LHCN-M2 (cell line): ENCODE results near the gene NSUN3. TPM values are rescaled to one million over a fixed set of nuclear protein-coding genes. Genes with fewer than 3 reads are reported as not detected.
A peak's percentile ranks its signal among the peaks of the same experiment; 100 is the strongest.
"Not testable (repeated sequence)": the region's sequence is repeated elsewhere in the genome, so short reads cannot be mapped to it uniquely, and the experiment has no call there.

Experiments used
- DNase-seq: peaks from one replicate; pipeline ENCODE4 v3.0.0-alpha.2; 2012; ENCODE audit warnings: low read depth
- total RNA-seq: library from RNA; depleted of rRNA; stranded (reverse); fragments of >200 nt; gene quantifications from 2 replicates; pipeline ENCODE4 v1.2.3, GENCODE V29; 2014

NSUN3 gene
- total RNA-seq, 1 experiment from 2014 or later: 9.0 TPM

DNA sequence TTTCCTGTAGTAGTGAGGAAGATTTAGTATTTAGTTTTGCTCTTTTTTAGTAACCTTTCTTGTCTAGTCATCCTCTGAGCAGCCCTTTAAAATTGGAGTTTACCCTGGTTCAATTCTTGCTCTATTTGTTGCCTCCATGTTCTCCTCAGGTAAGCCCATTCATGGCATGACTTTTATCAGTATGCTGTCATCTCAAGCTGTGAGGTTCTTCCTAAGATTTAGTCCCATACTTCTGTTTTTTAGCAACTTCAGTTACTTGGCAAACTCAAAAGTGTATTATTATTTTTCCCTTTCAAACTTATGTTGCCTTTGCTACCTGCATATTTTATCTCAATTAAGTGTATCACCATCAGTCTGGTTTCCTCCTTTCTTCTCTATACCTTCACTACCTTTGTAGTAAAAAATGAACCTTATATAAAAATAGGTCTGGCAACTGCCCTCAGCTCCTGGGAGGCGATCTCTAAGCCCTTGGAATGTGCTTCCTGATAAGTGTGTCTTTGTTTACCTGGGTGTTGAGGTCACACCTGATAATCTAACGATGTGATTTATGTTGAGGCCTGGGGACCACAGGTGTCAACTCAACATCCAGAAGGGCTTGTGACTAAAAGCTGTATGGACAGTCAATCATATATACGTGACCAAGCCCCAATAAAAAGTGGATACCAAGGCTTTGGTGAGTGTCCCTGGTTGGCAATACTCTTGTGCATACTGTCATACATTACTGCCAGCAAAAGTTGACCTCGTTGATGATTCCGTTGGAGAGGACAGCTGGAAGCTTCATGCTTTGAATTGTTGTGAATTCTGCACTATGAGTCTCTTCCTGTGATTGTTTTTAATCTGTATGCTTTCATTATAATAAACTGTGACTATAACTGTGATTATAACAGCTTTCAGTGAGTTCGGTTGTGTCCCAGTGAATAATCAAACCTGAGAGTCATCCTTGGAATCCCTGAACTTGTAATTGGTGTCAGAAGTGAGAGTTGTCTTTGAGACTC, 3.9 kb downstream of the NSUN3 start:
- no peak for DNase-seq

DNA sequence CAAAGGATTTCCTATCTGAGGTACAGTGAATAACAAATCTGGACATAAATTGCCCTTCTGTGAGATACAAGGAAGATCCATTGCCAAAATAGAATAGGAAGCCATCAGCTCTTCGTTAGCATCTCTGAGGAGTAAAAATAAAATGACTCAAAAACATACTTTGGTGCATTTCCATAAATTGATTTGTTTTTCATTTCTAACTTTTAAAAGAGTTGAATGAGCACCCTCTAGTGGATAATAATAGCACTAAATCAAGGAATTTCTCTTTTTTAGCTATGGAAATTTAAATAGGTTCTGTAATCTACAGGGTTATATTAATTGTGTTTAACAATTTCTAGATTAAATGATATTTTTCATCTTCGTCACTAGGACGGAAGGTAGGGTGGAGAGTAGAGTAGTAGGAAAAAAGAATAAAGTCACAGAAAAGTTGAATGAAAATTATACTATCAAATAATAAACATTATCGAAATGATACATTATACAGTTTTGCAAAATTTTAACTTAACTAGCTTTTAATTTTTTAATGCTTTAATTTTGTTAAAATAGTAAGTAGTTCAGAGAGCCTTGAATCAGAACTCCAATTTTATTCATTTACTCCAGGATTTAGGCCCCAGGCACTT, 6.4 kb downstream of the NSUN3 start:
- peak; percentile 20 for DNase-seq

DNA sequence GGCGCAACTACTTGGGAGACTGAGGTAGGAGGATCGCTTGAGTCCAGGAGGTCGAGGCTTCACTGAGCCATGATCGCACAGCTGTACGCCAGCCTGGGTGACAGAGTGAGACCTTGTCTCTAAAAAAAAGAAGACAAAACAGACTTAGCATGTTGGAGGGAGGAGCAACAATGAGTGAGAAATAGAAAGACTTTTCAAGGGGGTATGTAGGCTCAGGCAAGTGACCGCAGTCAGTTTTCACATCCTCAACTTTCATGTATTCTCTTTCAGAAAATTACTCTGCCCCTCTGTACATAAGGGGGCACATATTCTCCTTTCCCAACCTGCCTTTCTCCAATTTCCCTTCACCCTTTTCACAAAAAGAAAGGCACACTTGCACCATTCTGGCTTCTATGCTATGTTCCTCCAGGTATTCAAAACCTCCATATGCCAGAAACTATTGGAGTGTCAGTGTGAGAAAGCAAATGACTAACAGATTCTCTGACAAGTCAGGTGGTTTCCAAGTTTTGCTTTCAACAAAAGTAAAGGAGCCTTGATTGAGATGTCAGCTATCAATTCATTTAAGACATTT, 7.6 kb downstream of the NSUN3 start:
- no peak for DNase-seq

DNA sequence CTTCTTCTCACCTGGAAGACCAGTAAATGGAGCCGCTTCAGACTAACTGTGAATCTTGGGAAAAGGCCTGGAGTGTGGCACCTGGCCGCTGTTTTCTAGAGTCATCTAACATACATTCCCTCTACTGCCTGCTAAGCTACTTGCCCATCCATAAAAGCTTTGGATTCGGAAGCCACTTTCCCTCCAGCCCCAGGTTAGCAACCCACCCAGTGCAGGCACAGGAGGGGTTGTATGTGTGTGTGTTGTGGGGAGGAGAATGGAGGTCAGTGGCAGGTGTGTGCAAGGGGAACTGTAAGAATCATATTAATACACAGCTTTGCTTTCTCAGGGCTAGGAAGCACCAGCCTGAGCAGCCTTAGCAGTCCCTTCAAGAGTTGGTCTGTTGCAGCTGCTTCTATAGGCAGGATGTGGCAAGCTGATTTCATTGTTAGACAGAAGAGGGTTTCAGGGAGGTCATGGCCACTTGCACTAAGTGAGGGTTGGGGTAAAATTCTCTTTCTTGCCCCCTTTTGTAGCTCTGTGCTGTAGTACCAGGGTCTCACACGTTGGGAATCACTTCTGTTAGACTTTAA, 8.9 kb downstream of the NSUN3 start:
- DNase-seq: no peak

DNA sequence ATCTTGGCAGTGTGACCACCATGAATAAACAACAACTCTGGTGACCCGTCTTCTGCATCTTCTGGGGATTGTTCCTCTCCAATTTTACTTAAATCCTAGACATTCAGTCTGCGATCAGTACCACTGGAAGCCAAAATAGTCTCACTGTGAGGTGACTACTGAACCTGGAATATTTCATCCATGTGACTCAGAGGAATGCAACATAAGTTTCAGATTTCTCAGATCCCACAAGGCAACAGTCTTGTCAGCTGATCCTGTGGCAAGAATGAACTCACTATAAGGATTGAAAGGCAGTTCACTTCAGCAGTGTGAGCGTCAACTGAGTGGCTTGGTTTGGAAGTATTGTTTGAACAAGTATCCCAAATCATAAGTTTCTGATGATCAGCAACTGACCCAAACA, 13.2 kb downstream of the NSUN3 start:
- DNase-seq: peak; percentile 67

DNA sequence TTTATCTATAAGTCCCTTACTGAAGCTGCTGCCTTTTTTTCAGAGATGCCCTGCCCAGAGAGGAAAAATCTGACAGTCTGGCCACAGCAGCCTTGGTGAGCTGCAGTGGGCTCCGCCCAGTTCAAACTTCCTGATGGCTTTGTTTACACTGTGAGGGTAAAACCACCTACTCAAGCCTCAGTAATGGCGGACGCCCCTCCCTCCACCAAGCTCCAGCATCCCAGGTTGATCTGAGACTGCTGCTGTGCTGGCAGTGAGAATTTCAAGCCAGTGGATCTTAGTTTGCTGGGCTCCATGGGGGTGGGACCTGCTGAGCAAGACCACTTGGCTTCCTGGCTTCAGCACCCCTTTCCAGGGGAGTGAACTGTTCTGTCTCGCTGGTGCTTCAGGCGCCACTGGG, 17.7 kb downstream of the NSUN3 start:
- not testable (repeated sequence) for DNase-seq

DNA sequence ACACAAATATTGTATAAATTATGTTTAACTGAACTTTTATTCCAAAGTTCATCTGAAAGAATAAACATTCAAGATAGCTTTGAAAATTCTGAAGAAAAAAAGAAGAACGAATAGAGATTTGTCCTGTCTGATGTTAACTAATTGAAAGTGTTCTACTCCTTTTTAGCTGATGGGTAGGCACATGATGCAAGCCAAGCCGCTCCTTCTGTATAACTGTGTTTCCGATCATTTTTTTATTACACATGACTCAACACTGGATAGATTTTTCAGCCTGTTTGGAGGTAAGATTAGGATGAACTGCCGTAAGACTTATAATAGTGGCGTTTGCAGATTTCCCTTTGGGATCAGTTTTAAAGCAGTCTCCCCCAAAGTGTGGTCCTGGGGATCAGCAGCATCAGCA, 19.0 kb downstream of the NSUN3 start:
- DNase-seq: no peak

DNA sequence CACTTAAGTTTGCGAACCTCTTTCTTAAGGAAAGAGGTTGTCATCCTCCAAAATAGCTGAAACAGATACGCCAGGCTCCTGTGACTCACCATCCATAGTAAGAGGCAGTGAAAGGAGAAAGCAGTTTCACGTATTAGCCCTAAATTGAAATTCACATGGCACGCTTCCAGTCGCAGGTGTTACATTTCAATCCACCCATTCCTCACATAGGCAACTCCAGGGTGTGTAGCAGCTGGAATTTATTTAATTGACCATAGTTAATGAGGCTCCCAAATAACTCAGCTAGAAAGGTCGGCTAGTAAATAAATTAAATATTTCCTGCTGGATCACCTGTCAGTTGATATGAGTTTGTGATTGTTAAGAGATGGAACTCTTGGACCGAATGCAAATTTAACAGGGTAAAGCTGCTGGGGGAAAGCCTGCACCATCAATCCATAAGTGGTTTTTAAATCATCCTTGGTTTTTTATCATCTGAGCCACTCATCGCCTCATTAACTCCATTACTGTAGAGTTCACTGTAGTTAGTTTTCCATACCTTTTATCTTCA, 19.6 kb downstream of the NSUN3 start:
- DNase-seq: no peak

DNA sequence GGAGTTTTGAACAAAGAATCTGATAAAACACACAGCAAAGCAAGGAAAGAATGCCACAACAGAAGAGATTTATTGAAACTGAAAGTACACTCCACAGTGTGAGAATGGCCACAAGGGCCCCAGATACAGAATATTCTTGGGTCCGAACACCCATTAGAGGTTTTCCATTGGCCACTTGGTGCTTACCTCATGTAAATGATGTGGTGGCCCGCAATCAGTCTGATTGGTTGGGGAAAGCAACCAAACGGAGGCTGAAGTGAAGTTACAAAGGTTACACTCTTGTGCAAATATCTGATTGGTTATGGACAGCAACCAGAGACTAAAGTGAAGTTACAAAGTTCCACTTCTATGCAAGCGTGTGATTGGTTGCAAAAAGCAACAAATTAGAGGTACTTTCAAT, 20.4 kb downstream of the NSUN3 start:
- no peak for DNase-seq

DNA sequence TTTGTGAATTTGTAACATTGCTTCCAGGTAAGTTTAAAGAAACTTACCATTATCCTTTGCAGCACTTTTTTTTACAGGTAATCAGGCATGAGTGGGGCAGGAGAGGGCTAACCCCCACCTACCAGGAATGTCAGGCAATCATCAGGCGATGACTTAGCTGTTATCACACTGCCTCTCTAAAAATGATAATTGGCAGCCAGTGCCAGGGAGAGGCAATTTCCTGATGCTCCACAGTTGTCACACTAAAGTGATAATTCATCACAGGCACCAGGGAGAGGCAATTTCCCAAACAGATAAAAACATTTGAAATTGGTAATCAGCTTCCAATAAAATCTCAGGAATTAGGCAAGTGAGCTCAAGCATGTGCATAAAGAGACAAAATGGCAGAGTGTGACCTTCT, 26.3 kb downstream of the NSUN3 start:
- no peak for DNase-seq

DNA sequence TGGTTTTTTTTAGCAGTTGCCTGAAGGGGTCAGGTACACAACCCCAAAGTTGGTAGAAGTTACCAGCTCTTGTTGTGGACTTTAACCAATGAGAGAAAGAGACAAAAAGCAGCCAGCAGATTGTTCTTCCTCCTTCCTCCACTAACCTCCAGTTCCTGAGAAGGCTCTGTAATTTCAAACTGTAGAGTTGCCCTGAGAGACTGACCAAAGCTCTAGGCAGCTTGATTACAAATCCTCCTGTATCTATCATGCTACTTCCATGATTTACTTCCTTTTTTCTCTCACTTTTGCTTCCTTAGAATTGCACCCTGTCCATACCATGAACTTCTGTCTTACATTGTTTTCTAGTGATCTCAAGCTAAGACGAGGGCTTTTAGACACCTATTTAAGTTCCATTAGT, 29.2 kb downstream of the NSUN3 start:
- no peak for DNase-seq

DNA sequence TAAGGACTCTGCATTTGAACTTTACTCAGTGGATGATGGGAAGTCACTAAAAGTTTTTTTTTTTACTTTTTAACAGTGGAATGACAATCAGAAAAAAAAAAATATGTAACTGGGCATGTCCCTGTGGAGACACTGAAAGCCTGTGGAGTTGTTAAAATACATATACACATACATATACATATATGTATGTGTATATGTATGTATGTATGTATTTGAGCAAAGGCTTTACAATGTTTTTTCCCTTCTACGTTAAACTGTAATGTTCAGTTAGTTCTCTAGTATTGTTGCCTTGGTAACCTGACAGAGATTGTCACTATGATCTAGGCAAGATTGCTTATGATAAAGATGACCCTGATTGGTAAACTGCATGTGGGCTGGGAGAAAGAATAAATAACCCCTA, 30.3 kb downstream of the NSUN3 start:
- DNase-seq: no peak

DNA sequence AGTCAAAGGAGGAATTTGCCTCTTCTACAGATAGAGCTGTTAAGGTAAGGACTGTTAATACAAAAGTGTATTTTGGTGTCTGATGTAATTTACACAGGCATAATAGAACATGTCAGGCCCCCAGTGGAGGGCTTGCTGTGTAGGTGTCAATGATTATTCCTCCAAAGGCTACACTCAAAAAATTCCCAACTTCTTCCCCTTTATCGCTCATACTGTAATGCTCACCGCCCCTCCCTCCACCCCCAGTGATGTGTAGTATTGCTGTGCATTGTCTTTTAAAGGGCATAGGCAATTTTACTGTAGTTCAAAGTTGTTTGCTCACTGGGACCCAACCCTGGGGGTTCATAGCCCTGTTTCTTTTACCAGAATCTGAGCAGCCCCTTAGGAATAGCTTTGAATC, 32.2 kb downstream of the NSUN3 start:
- no peak for DNase-seq

DNA sequence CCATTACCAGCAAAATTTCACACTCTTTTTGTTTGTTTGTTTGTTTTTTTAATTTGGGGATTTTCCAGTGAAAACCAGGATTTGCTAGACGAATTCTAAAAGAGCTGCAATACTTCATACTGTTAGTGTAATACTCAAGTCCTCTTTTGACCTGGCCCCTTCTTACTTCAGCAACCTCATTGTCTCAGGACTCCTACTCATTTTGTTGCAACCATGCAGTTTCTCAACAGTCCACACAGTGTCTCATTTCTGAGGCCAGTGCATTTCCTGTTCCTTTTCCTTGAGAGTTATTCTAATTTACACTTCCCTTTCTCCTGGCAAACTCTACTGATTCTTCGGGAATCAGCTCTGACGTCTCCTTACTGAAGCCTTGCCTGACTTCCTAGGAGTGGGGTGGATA, 35.6 kb downstream of the NSUN3 start:
- DNase-seq: peak; percentile 10

DNA sequence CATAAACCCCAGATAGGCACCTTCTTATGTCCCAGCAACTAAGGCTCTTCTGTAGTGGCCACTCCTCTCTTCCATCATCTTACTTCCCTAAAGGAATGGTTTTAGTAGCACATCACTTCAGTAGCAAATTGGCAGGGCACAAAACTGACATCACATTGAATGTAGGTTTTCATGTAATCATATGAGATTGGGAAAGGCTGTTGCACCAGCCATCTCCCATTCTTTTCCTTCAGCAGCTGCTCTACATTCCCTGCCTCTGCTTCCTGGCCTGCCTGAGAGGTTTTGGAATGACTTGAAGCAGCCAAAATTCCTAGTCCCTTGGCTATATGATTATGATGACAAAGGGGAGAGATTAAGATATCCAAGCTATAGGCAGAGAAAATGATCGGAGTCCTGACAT, 36.5 kb downstream of the NSUN3 start:
- DNase-seq: no peak

DNA sequence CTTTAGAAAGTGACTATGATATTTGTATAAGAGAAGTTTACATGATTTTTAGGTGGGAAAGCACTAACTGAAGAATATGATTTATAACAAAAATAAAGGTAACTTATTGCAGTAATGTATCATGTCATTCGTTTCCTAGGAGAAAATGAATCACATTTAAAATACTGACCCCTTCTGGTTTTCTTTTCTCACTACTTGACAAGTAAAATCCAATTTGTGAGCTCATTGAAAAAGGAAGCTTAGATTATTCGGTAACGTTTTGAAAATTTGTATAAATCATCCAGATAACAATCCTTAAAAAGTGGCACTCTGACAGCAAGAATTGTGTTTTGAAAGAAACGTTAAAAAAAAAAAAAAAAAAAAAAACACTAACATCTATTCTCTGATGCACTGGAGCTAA, 39.0 kb downstream of the NSUN3 start:
- peak; percentile 19 for DNase-seq

DNA sequence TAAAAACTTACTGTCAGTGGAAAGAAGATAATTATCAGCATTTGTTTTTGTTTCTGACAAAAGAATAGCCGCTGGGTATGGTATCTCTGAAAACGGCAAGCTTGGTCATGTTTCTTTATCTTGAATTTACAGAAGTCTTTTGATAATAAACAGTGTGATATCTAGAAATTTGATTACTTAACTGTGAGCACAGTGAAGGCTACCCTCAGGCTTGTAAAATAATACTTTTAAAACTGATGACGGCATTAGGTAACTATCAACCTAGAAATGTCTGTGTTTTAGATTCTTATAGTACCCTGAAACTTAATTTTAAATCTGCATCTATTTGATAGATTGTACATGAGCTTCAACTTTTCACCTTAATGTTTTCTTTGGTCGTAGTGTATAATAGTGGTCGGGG, 43.4 kb downstream of the NSUN3 start:
- DNase-seq: no peak

DNA sequence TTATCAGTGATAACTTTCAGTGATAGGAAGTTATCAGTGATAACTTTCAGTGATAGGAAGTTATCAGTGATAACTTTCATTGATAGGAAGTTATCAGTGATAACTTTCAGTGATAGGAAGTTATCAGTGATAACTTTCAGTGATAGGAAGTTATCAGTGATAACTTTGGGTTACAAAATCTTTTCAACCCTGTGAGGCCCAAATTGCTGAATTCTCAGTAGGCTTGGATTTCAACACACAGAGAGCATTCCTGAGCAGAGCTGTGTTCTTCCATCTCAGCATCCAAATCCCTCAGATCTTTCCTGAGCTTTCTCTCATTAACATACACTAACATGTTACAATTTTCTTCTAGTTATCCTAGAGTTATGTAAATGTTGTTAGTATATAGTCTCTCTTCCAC, 47.4 kb downstream of the NSUN3 start:
- DNase-seq: not testable (repeated sequence)

DNA sequence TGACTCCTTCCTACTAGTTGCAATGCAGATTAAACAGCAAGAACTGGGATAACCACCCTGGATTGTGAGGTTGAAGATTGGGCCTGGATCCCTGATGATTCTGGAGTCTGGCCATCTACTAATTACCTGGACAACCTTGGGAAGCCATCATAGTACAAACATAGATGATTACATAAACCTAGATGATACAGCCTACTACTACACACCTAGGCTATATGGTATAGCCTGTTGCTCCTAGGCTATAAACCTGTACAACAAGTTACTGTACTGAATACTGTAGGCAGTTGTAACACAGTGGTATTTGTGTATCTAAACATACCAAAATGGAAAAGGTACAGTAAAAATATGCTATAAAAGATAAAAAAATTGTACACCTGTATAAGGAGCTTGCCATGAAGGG, 48.0 kb downstream of the NSUN3 start:
- DNase-seq: no peak

DNA sequence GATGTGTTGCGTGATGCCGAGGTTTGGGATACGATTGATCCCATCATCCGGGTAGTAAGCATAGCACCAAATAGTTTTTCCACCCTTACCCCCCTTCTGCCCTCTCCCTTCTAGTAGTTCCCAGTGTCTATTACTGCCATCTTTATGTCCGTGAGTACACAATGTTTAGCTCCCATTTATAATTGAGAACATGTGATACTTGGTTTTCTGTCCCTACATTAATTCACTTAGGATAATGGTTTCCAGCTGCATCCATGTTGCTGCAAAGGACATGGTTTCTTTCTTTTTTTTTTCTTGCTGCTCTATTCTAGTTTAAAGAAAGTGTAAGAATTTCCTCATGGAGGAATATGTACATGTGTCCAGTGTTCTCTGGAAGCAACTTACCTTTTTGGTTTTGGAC, 51.8 kb downstream of the NSUN3 start:
- no peak for DNase-seq

DNA sequence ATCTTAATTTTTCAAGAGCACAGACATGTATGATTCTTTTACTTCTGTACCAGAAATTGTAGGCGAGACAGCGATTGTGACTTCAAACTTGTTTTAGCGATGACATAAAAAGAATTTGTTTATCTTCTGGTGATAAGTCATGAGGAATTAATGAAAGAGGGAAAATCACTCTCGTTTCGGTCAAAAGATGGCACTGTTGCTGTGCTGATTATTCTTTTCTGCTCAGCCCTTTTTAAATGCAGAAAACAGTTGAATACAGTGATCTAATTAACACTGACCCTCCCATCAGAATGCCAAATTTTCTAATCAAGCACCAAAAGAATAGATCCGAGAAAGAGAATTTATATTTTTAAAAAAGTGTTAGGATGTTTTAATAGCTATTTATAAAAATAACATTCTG, 52.6 kb downstream of the NSUN3 start:
- peak; percentile 34 for DNase-seq

DNA sequence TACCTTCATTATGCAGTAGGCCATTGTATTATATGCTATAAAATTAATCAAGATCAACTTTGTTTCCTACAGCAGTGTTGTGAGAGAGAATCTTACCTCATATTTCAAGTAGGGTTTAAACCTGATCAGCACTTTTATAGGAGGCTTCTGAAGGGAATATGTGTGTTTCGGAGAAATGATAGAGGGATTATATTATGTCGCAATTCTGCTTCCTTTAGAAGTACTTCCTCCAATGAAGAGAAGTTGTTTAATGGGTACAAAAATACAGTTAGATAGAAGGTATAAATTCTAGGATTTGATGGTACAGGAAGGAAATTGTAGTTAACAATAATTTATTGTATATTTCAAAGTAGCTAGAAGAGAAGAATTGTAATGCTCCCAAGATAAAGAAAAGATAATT, 54.9 kb downstream of the NSUN3 start:
- no peak for DNase-seq
